ENCODE data around the gene UBE2Z. TPM values are rescaled to one million over a fixed set of nuclear protein-coding genes. Genes with fewer than 3 reads are reported as not detected.
"Not testable (repeated sequence)": the region's sequence is repeated elsewhere in the genome, so short reads cannot be mapped to it uniquely, and the experiment has no call there.

Gene UBE2Z
- total RNA-seq, 1 experiment from 2014 or later: 182 TPM

- ChIA-PET CTCF (interaction anchor here (0.7 to 19.4 kb wide), 14 partner anchors 9 to 271 kb away, joined by 3 to 1184 read pairs (median 3); partner anchors contain the start of genes ATP5MC1, HOXB13 and TTLL6), POLR2A (interaction anchor here (0.6 to 1.0 kb wide), 3 partner anchors 18 to 35 kb away, joined by 3 to 11 read pairs (median 6); partner anchors contain the start of gene ATP5MC1)
- intact Hi-C loops (cut with micrococcal nuclease; ENCODE audit: unreplicated experiment): loop anchor here (1.0 to 2.0 kb wide), 5 partner anchors 11 to 54 kb away; partner anchors contain the start of genes CALCOCO2, TTLL6 and UBE2Z
- Mint-ChIP-seq H3K27ac (ENCODE audit: unreplicated experiment) (peak overlapping the region; percentile 85), H3K4me1 (ENCODE audit: low read depth, unreplicated experiment) (peaks cover 66% of the 10 kb centered on the region), H3K4me3 (ENCODE audit: unreplicated experiment) (peak overlapping the region; percentile 50), H3K27me3 (ENCODE audit: insufficient read depth, unreplicated experiment) (no peaks in the 10 kb centered on the region), H3K36me3 (ENCODE audit: insufficient read depth, unreplicated experiment) (peaks cover 6% of the 10 kb centered on the region), H3K9me3 (ENCODE audit: unreplicated experiment) (no peaks in the 10 kb centered on the region)
- no TSS peak for BruUV-seq (replicated peaks)
- H3K36me3 ChIP-seq (ENCODE audit: control insufficient read depth, insufficient read depth, low read length): no peaks in the 10 kb centered on the region
- no peaks in the 10 kb centered on the region for H3K27me3 ChIP-seq (replicated peaks; ENCODE audit: control insufficient read depth, insufficient read depth, low read length)
- H3K4me3 ChIP-seq (ENCODE audit: low read depth, low read length): no peak overlapping the region
- peak; percentile 98 to 99 for DNase-seq
- no peaks in the 10 kb centered on the region for H3K9me3 ChIP-seq
- peaks cover 54% of the 10 kb centered on the region for H3K4me1 ChIP-seq
- TF ChIP-seq CTCF (IDR thresholded peaks at IDR 0.05; ENCODE audit: insufficient read depth in 1 of 2, low read depth in 1 of 2, low read length in 1 of 2, severe bottlenecking in 1 of 2, unreplicated experiment in 1 of 2): no peak
Observed at GRCh38 chr17:48871551-48872351, 36.5 kb upstream of the UBE2Z start.

- BruUV-seq (replicated peaks); intact Hi-C loops (cut with micrococcal nuclease; ENCODE audit: unreplicated experiment); H3K9me3 Mint-ChIP-seq (ENCODE audit: unreplicated experiment); H3K27me3 Mint-ChIP-seq (ENCODE audit: insufficient read depth, unreplicated experiment); H3K36me3 Mint-ChIP-seq (ENCODE audit: insufficient read depth, unreplicated experiment); H3K27me3 ChIP-seq (replicated peaks; ENCODE audit: control insufficient read depth, insufficient read depth, low read length); H3K9me3 ChIP-seq; POLR2A ChIA-PET; H3K4me3 ChIP-seq (ENCODE audit: low read depth, low read length); H3K36me3 ChIP-seq (ENCODE audit: control insufficient read depth, insufficient read depth, low read length): not testable (repeated sequence)
- peak overlapping the region; percentile 50 for H3K4me3 Mint-ChIP-seq (ENCODE audit: unreplicated experiment)
- CTCF ChIA-PET: interaction anchor here (1.0 to 19.4 kb wide), 3 partner anchors 12 to 194 kb away, joined by 4 to 1184 read pairs (median 33); partner anchors contain the start of gene TTLL6
- peak in 1 of 2 experiments; percentile 14 for DNase-seq
- peak overlapping the region; percentile 85 for H3K27ac Mint-ChIP-seq (ENCODE audit: unreplicated experiment)
- H3K4me1 Mint-ChIP-seq (ENCODE audit: low read depth, unreplicated experiment): peaks cover 66% of the 10 kb centered on the region
- peaks cover 54% of the 10 kb centered on the region for H3K4me1 ChIP-seq
Observed at GRCh38 chr17:48872409-48872808, 35.8 kb upstream of the UBE2Z start.

- POLR2A ChIA-PET: interaction anchor here (0.6 to 0.7 kb wide), 2 partner anchors 11 to 229 kb away, joined by 3 read pairs; no protein-coding TSS in a partner anchor
- peaks cover 62% of the 10 kb centered on the region for H3K4me1 Mint-ChIP-seq (ENCODE audit: low read depth, unreplicated experiment)
Observed at GRCh38 chr17:48873209-48873608, 35.0 kb upstream of the UBE2Z start.

More at GRCh38 chr17:48873209-48873608, 35.0 kb upstream of the UBE2Z start:
- peaks cover 62% of the 10 kb centered on the region for H3K4me1 ChIP-seq
- no peak overlapping the region for H3K4me3 ChIP-seq (ENCODE audit: low read depth, low read length)
- no peaks in the 10 kb centered on the region for H3K27me3 ChIP-seq (replicated peaks; ENCODE audit: control insufficient read depth, insufficient read depth, low read length)
- no peaks in the 10 kb centered on the region for H3K36me3 ChIP-seq (ENCODE audit: control insufficient read depth, insufficient read depth, low read length)
- H3K27ac Mint-ChIP-seq (ENCODE audit: unreplicated experiment): peak overlapping the region; percentile 70
- TF ChIP-seq CTCF (IDR thresholded peaks at IDR 0.05; ENCODE audit: insufficient read depth in 1 of 2, low read depth in 1 of 2, low read length in 1 of 2, severe bottlenecking in 1 of 2, unreplicated experiment in 1 of 2): no peak
- H3K9me3 Mint-ChIP-seq (ENCODE audit: unreplicated experiment): no peaks in the 10 kb centered on the region
- no TSS peak for BruUV-seq (replicated peaks)
- intact Hi-C loops (cut with micrococcal nuclease; ENCODE audit: unreplicated experiment): no loop called here
- H3K9me3 ChIP-seq: no peaks in the 10 kb centered on the region
- H3K27me3 Mint-ChIP-seq (ENCODE audit: insufficient read depth, unreplicated experiment): no peaks in the 10 kb centered on the region
- DNase-seq: peak; percentile 53 to 70
- CTCF ChIA-PET: interaction anchor here (0.8 to 19.4 kb wide), 3 partner anchors 11 to 141 kb away, joined by 3 to 1184 read pairs (median 33); partner anchors contain the start of gene TTLL6
- no peak overlapping the region for H3K4me3 Mint-ChIP-seq (ENCODE audit: unreplicated experiment)
- H3K36me3 Mint-ChIP-seq (ENCODE audit: insufficient read depth, unreplicated experiment): peaks cover 2% of the 10 kb centered on the region

Data from Caco-2 (cell line).